Measurements from ENCODE around the gene RFNG.

Gene RFNG

DNA sequence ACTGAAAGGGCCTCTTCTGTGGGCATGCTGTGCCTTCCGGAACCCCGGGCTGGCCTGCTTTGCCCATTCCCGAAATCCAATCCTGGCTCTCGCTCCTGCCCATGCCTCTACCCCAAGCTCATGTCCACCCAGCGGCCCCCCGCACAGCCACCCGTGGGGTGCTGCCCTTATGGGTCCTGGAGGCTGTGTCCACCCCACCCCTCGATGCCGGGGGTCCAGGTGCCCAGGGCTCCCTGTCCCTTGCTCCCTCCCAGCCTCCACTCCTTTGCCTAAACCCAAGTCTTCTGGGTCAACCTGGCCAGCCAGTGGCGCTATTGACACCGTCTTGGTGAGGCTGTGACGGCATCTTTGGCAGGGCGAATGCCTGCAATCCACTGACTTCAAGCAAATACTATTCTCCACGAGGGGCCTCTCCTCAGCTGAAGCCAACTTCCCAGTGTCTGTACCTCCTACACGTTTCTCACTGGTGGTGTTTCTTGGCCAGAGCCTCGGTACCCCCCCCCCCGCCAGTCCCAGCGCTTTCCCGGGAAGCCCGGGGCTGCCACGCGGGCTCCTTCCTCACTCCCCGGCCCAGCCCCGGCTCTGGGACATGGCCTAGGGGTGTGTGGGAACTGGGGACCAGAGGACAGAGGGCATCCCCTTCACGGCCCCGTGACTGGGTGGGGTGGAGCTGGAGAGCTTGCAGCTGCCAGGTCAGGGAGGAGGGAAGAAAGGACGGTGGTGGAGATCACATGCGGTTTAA is 26.2 kb upstream of the RFNG start:
- DNase-seq, result no peak

DNA sequence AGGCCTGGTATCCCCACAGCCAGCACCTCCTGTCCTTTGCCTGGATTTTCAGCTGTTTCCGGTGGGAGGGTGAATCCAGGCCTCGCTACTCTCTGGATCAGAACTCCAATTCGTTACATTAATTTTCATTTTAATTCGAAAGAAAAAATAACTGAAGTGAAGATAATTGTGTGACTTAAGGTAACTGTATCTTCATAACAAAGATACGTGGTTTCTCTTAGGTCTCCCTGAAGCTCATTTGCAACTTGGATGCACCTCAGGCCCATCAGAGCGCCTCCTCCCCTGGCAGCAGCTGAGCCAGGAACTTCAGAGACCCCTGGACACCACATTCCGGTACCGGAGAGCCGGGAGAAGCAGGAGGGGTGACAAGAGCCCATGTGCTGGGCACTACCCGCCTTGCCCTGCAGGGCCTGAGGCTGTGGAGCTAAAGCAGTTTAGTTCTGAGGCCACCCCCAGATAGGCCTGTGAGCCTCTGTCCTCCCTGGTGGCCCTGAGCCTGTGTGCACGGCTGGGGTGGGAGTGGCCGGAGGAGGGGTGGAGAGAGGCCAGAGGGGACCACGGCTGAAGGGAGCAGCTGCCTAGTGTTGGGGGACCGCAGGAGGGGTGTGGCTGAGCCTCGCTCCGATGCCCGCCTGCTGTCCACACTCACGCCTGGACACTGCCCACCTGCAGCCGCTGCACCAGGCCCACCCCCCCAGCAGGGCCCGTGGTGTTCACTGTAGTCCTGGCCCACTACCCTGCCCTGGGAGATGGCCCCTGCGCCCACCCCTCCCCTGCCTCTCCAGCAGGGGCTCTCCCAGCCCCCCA is 25.4 kb upstream of the RFNG start:
- no peak for DNase-seq

DNA sequence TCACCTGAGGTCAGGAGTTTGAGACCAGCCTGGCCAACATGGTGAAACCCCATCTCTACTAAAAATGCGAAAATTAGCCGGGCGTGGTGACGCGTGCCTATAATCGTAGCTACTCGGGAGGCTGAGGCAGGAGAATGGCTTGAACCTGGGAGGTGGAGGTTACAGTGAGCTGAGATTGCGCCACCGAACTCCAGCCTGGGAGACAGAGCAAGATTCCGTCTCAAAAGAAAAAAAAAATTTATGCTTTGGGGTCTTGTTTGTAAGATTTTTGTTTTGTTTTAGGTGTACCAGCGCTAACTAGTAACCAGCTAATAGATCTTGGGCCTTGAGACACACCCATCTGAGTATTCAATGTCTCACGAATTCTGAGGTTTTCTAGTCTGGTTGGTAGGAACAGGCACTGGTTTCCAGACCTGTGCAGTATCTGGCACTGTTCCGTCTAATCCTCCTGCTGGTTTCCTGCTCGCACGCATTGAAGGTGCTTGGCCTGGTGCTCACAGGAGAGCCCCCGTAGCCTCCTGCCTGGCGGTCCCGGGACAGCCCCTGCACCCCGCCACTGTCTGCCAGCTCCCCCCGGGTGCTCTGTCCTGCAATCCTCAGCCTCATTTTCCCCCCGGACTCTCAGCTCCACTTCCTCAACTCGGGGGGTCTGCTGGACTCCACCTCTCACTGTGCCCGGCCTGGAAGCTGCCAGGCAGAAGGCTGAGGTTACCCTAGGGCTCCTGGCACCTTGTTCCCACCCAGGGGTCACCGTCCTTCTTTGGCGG is 24.6 kb upstream of the RFNG start:
- no peak for DNase-seq

DNA sequence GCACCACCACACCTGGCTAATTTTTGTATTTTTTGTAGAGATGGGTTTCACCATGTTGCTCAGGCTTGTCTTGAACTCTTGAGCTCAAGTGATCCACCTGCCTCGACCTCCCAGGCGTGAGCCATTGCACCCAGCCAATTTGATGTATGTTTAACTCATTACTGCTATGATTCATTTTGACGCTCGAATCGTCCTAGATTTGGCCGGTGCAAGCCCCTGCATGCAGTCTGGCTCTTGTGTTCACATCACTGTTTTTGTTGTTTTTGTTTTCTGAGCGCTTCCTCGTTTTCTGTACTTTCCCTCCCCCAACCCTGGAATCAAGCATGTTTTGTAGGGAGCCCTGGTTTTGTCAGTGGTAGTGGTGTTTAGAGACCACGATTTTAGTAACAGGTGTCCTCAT is 21.8 kb upstream of the RFNG start:
- no peak for DNase-seq

DNA sequence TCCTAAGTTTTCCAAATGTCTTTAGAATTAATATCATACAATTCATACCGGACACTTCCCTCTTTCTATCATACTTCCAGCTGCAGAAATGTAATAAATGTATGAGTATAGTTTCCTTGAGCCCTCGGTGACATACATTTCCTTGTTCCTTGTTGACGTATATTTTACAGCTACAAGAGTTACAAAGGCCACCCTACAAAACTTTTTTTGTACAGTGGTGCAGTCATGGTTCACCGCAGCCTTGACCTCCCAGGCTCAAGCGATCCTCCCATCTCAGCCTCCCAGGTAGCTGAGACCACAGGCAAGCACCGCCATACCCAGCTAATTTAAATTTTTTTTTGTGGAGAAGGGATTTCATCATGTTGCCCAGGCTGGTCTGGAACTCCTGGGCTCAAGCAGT is 21.2 kb upstream of the RFNG start:
- DNase-seq, result no peak

GRCh38 chr17:82070611-82071010 is 19.0 kb upstream of the RFNG start:
- no peak for DNase-seq

DNA sequence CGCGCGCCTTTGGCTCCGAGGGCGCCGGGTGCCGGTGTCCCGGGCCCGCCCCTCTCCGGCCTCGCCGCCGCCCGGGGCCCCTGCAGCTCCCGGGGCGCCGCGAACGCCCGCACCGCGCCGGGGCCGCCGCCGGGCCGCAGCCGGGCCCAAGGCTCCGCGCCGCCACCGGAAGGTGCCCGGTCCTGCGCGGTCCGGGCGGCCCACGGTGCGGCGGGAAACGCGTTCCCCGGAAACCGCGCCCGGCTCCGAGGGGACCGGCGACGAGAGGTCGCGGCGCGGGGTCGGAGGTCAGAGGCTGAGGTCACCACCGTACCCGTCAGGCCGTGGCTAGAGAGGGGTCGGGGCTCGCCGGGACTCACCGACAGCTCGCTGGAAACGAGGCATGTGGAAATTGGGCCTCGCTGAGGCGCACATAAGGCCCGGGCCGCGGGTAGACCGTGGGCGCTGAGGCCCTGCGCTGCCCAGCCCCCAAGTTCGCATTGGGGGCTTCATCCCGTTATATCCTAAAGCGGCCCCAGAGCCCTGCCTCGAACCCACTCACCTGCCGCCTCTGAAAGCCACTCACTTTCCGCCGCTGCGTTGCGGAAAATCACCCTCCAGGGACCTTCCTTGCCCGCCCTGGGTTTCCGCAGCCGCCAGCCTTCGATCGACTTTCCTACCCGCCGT is 14.2 kb upstream of the RFNG start, which contains the start of gene DUS1L:
TSS of gene DUS1L (minus strand) at position 167 of the 666 bp plus-strand sequence. CDS start 745 bp downstream, outside the sequence.
- DNase-seq, result no peak

GRCh38 chr17:82065193-82065637 is 13.6 kb upstream of the RFNG start:
- DNase-seq, result no peak

- DNase-seq, result no peak
Observed at GRCh38 chr17:82064433-82065192, 13.0 kb upstream of the RFNG start.

GRCh38 chr17:82063424-82064415 is 12.1 kb upstream of the RFNG start:
- no peak for DNase-seq

- no peak for DNase-seq
Observed at GRCh38 chr17:82062984-82063368, 11.4 kb upstream of the RFNG start.

DNA sequence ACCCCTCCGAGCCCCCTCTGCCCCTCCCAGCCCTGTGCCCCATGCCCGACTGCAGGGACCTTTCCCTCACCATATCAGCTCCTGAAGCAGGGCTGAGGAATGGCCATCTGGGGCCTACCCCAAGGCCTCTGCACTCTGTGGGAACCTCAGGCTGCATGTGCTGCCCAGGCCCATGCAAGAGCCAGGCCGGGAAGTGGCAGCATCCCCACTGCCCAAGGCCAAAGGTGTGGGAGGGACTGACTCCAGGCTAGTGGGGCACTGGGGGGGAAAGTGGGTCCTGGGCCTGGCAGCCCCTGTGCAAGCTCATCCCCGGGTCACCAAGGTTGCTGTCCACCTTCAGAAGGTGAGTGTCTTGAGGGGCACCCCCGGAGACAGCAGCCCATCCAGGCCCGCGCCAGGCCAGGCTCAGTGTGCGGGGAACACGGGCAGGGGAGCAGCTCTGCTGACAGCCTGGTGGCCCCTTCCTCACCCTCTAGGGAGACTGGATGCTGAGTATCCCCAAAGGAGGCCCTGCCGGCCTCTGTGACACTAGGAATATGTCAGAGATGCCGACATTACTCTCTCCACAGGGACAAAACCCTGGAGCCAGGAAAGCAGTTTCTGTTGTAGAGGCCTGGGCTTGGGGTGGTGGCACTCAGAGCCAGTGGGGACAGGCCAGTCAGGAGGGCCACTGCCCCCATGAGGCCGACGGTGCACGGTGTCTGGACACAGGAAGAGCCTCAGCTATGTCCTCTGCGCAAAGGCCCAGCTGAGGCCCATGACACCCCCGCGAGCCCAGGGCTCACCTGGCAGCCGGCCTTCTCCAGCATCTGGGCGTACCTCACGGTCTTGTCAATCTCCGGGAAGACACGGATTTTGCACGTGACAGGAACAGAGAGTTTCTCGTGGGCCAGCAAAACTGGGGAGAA is 10.7 kb upstream of the RFNG start:
- DNase-seq, result no peak

- DNase-seq, result no peak
Observed at GRCh38 chr17:82061047-82061925, 9.7 kb upstream of the RFNG start.

- no peak for DNase-seq
Observed at GRCh38 chr17:82060614-82061013, 9.0 kb upstream of the RFNG start.

GRCh38 chr17:82060001-82060380 is 8.4 kb upstream of the RFNG start:
- no peak for DNase-seq

GRCh38 chr17:82059272-82060000 is 7.8 kb upstream of the RFNG start:
- DNase-seq, result no peak

DNA sequence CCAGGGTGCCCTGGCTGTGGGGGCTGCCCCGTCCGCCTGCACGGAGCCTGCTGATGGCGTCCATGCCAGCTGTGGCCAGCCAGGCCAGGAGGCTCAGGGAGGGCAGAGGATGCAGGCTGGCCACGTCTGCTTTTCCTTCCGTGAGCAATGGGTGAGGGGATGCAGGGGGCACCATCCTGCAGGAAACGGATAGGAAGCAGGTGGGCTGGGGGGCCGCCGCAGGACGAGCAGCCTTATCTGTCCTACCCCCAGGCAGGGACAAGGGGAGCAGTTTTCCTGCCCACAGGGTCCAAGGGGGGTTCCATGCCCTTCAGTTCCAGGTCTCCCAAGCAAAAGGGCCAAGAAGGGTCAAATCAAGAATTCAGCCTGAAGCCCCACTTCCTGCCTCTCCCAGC is 7.2 kb upstream of the RFNG start:
- DNase-seq, result no peak

All from NCI-H446 treated with DMSO at 0.1 percent for 48 hours (cell line).